BLaER1 (cell line): ENCODE data around the gene SIGLEC7.

Source experiments
- H3K27ac ChIP-seq: shearing (Covaris generic); formaldehyde crosslinking; 2 replicates; pipeline ENCODE4 v1.8.1; 2022
- H3K27me3 ChIP-seq: shearing (Covaris generic); formaldehyde crosslinking; 2 replicates; pipeline ENCODE4 v1.8.1; 2022
- H3K36me3 ChIP-seq: shearing (Covaris generic); formaldehyde crosslinking; 2 replicates; pipeline ENCODE4 v1.8.1; 2022
- H3K4me1 ChIP-seq: shearing (Covaris generic); formaldehyde crosslinking; 2 replicates; pipeline ENCODE4 v1.8.1; 2022
- H3K4me2 ChIP-seq: shearing (Covaris generic); formaldehyde crosslinking; 2 replicates; pipeline ENCODE4 v1.8.1; 2022
- H3K4me3 ChIP-seq: shearing (Covaris generic); formaldehyde crosslinking; 2 replicates; pipeline ENCODE4 v1.8.1; 2022
- H3K9ac ChIP-seq: shearing (Covaris generic); formaldehyde crosslinking; 2 replicates; pipeline ENCODE4 v1.8.1; 2022
- H3K9me3 ChIP-seq: shearing (Covaris generic); formaldehyde crosslinking; 2 replicates; pipeline ENCODE4 v1.8.1; 2022
- H4K20me1 ChIP-seq: shearing (Covaris generic); formaldehyde crosslinking; 2 replicates; pipeline ENCODE4 v1.8.1; 2022
- Cebpa-rat ChIP-seq: shearing (Covaris generic); IDR thresholded peaks from 2 replicates; pipeline ENCODE4 v1.8.1; 2022

Gene SIGLEC7

DNA sequence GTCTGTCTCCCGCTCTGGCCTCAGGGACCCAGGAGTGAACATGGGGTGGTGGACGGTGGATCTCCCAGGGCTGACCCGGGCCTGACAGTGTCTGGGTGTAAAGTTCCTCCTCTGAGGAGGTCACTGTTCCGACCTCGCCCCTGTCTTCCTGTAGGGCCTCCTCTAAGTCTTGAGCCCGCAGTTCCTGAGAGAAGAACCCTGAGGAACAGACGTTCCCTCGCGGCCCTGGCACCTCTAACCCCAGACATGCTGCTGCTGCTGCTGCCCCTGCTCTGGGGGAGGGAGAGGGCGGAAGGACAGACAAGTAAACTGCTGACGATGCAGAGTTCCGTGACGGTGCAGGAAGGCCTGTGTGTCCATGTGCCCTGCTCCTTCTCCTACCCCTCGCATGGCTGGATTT is 17.4 kb upstream of the SIGLEC7 start, which contains the start of gene SIGLEC9:
Gene SIGLEC9, plus strand, starts transcription at position 178 of the 400 bp plus-strand sequence. Its CDS starts 69 bp downstream, at position 247.
- Histone ChIP-seq H3K27ac (peak within 1 kb of the TSS; percentile 85), H3K9ac (peak within 1 kb of the TSS; percentile 37; the same call in 1 of the 2 replicates), H3K4me2 (peak within 1 kb of the TSS; percentile 96), H3K4me3 (peak within 1 kb of the TSS; percentile 15; the same call in 1 of the 2 replicates), H3K9me3 (no peaks in the 10 kb centered on the region), H3K27me3 (no peaks in the 10 kb centered on the region), H4K20me1 (no peaks in the 10 kb centered on the region), H3K36me3 (no peaks in the 10 kb centered on the region), H3K4me1 (peaks cover 90% of the 10 kb centered on the region)
- TF ChIP-seq Cebpa-rat, result no peak

GRCh38 chr19:51125421-51126075 is 16.6 kb upstream of the SIGLEC7 start:
- Histone ChIP-seq H3K9ac (peak overlapping the region; percentile 31; the same call in 1 of the 2 replicates), H3K27ac (peak overlapping the region; percentile 85), H3K9me3 (no peaks in the 10 kb centered on the region), H3K36me3 (no peaks in the 10 kb centered on the region), H3K4me1 (peaks cover 98% of the 10 kb centered on the region), H3K4me3 (no peak overlapping the region; the same call in 1 of the 2 replicates), H3K27me3 (no peaks in the 10 kb centered on the region), H3K4me2 (peak overlapping the region; percentile 96), H4K20me1 (no peaks in the 10 kb centered on the region)
- TF ChIP-seq Cebpa-rat, result no peak

DNA sequence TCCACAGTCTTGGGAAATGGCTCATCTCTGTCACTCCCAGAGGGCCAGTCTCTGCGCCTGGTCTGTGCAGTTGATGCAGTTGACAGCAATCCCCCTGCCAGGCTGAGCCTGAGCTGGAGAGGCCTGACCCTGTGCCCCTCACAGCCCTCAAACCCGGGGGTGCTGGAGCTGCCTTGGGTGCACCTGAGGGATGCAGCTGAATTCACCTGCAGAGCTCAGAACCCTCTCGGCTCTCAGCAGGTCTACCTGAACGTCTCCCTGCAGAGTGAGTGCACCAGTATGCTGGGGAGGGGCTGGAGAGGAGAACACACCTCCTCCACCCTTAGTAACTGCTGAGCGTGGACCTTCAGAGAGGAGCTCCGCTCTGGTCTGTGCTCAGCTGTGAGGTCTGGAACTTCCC is 15.1 kb upstream of the SIGLEC7 start:
- peaks cover 100% of the 10 kb centered on the region for H3K4me1 ChIP-seq
- peak overlapping the region; percentile 96 for H3K4me2 ChIP-seq
- no peaks in the 10 kb centered on the region for H4K20me1 ChIP-seq
- H3K36me3 ChIP-seq, result no peaks in the 10 kb centered on the region; the same call in 1 of the 2 replicates
- H3K9ac ChIP-seq, result peak overlapping the region; percentile 27; the same call in 1 of the 2 replicates
- no peaks in the 10 kb centered on the region for H3K27me3 ChIP-seq
- no peak overlapping the region for H3K4me3 ChIP-seq
- no peak for TF ChIP-seq Cebpa-rat
- peak overlapping the region; percentile 85 for H3K27ac ChIP-seq
- H3K9me3 ChIP-seq, result no peaks in the 10 kb centered on the region

GRCh38 chr19:51127755-51128154 is 14.3 kb upstream of the SIGLEC7 start:
- H4K20me1 ChIP-seq, result no peaks in the 10 kb centered on the region
- TF ChIP-seq Cebpa-rat, result no peak
- peak overlapping the region; percentile 24; the same call in 1 of the 2 replicates for H3K4me3 ChIP-seq
- H3K27ac ChIP-seq, result peak overlapping the region; percentile 85
- peak overlapping the region; percentile 70; the same call in 1 of the 2 replicates for H3K9ac ChIP-seq
- no peaks in the 10 kb centered on the region for H3K27me3 ChIP-seq
- peak overlapping the region; percentile 96 for H3K4me2 ChIP-seq
- no peaks in the 10 kb centered on the region for H3K9me3 ChIP-seq
- H3K36me3 ChIP-seq, result no peaks in the 10 kb centered on the region; the same call in 1 of the 2 replicates
- peaks cover 100% of the 10 kb centered on the region for H3K4me1 ChIP-seq

DNA sequence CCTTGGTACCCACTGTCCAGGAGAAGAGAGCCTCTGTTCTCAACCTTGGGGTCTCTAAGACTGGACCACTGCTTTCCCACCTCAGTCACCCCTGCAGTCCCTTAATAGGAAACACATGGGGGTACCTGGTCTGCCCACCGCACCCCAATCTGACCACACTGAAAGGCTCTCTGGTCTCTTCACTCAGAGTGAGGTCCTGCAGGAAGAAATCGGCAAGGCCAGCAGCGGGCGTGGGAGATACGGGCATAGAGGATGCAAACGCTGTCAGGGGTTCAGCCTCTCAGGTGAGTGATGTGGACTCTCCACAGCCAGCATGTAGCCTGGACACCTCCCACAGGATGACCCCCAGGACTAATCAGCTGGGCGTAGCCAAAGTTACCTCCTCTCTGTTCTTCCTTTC is 13.9 kb upstream of the SIGLEC7 start:
- Histone ChIP-seq H3K27me3 (no peaks in the 10 kb centered on the region), H3K9me3 (no peaks in the 10 kb centered on the region), H4K20me1 (no peaks in the 10 kb centered on the region), H3K9ac (peak overlapping the region; percentile 70; the same call in 1 of the 2 replicates), H3K4me1 (peaks cover 96% of the 10 kb centered on the region), H3K4me3 (peak overlapping the region; percentile 24; the same call in 1 of the 2 replicates), H3K4me2 (peak overlapping the region; percentile 96), H3K36me3 (no peaks in the 10 kb centered on the region; the same call in 1 of the 2 replicates), H3K27ac (peak overlapping the region; percentile 85)
- TF ChIP-seq Cebpa-rat, result no peak

DNA sequence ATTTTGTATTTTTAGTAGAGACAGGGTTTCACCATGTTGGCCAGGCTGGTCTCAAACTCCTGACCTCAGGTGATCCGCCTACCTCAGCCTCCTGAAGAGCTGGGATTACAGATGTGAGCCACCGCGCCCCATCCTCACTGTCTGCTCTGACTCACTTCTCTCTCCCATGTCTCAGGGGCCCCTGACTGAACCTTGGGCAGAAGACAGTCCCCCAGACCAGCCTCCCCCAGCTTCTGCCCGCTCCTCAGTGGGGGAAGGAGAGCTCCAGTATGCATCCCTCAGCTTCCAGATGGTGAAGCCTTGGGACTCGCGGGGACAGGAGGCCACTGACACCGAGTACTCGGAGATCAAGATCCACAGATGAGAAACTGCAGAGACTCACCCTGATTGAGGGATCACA is 12.4 kb upstream of the SIGLEC7 start:
- H3K36me3 ChIP-seq, result no peaks in the 10 kb centered on the region; the same call in 1 of the 2 replicates
- H3K4me2 ChIP-seq, result peak overlapping the region; percentile 96
- H3K27ac ChIP-seq, result peak overlapping the region; percentile 85
- H3K9me3 ChIP-seq, result peaks cover 9% of the 10 kb centered on the region
- H3K4me1 ChIP-seq, result peaks cover 81% of the 10 kb centered on the region
- no peaks in the 10 kb centered on the region for H4K20me1 ChIP-seq
- H3K9ac ChIP-seq, result peak overlapping the region; percentile 70; the same call in 1 of the 2 replicates
- TF ChIP-seq Cebpa-rat, result no peak
- no peaks in the 10 kb centered on the region for H3K27me3 ChIP-seq
- H3K4me3 ChIP-seq, result no peak overlapping the region

DNA sequence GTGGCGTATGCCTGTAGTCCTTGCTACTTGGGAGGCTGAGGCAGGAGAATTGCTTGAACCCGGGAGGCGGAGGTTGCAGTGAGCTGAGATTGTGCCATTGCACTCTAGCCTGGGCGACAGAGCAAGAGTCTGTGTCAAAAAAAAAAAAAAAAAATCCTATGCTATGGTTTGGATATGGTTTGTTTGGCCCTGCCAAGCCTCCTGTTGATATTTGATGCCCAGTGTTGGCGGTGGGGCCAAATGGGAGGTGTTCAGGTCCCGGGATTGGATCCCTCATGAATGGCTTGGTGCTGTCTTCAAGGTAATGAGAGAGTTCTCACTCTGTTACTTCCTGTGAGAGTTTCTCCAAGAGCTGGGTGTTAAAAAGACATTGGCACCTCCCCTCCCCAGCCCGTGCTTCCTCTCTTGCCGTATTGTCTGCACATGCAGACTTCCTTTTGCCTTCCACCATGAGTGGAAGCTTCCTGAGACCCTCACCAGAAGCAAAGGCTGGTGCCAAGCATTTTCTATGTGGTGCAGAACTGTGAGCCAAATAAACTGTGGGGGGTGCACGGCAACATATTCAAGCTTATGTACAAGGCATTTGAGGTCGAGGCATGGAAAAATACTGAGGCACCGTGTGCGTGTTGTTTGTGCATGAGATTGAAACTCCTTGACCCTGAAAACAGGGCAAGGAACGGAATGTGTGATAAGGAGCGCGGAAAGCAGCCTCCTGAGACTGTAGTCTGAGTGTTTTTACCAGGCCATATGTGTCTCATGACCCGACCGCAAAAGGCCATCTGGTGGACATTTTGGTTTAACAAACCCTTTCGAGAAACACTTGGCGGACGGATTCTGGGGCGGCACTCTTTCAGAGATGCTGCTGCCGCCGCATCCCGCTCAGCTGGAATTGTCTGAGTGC is 10.1 kb upstream of the SIGLEC7 start:
- peaks cover 25% of the 10 kb centered on the region for H3K9me3 ChIP-seq
- no peaks in the 10 kb centered on the region for H3K27me3 ChIP-seq
- TF ChIP-seq Cebpa-rat, result no peak
- H3K27ac ChIP-seq, result peak overlapping the region; percentile 47
- peaks cover 69% of the 10 kb centered on the region for H3K4me1 ChIP-seq
- H3K4me3 ChIP-seq, result no peak overlapping the region
- H3K9ac ChIP-seq, result no peak overlapping the region
- H4K20me1 ChIP-seq, result no peaks in the 10 kb centered on the region
- peak overlapping the region; percentile 58 for H3K4me2 ChIP-seq
- no peaks in the 10 kb centered on the region; the same call in 1 of the 2 replicates for H3K36me3 ChIP-seq

- Histone ChIP-seq H3K4me2 (no peak overlapping the region), H3K9ac (no peak overlapping the region), H3K9me3 (peaks cover 25% of the 10 kb centered on the region), H3K4me1 (peaks cover 69% of the 10 kb centered on the region), H4K20me1 (no peaks in the 10 kb centered on the region), H3K27me3 (no peaks in the 10 kb centered on the region), H3K27ac (no peak overlapping the region), H3K4me3 (no peak overlapping the region), H3K36me3 (no peaks in the 10 kb centered on the region; the same call in 1 of the 2 replicates)
- TF ChIP-seq Cebpa-rat, result no peak
These were observed 7.1 kb upstream of the SIGLEC7 start for GRCh38 chr19:51135004-51135403.

- Histone ChIP-seq H3K27ac (no peak overlapping the region), H3K27me3 (no peaks in the 10 kb centered on the region), H4K20me1 (no peaks in the 10 kb centered on the region), H3K9ac (no peak overlapping the region), H3K4me1 (peaks cover 69% of the 10 kb centered on the region), H3K9me3 (peaks cover 25% of the 10 kb centered on the region), H3K4me2 (peak overlapping the region; percentile 68; the same call in 1 of the 2 replicates), H3K4me3 (no peak overlapping the region), H3K36me3 (no peaks in the 10 kb centered on the region)
- no peak for TF ChIP-seq Cebpa-rat
These were observed 5.9 kb upstream of the SIGLEC7 start for GRCh38 chr19:51135986-51136762.
